HG03196 (cell line): ENCODE measurements around the gene ICOS.

ENCODE experiments used
- ATAC-seq: cut with Tn5 transposase; IDR thresholded peaks from one replicate; pipeline ENCODE4 v1.9.1; 2021; ENCODE audit not compliant: unreplicated experiment

Gene ICOS, protein sequence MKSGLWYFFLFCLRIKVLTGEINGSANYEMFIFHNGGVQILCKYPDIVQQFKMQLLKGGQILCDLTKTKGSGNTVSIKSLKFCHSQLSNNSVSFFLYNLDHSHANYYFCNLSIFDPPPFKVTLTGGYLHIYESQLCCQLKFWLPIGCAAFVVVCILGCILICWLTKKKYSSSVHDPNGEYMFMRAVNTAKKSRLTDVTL

DNA sequence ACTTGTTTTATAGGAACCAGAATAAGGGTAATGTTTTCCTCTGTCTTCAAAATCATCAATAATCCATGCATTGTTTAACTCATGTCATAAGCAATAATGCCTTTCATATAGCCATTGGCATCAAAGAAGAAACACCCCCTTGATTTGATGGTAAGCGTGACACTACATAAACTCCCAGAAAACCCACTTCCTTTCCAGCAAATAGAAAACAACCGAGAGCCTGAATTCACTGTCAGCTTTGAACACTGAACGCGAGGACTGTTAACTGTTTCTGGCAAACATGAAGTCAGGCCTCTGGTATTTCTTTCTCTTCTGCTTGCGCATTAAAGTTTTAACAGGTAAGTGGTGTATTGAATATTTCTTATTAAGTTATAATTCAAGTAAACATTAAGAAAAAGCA is at the start of gene ICOS:
Gene ICOS, plus strand, starts transcription at position 229 of the 400 bp plus-strand sequence. Its CDS starts 52 bp downstream, at position 281.
- ATAC-seq: no peak

DNA sequence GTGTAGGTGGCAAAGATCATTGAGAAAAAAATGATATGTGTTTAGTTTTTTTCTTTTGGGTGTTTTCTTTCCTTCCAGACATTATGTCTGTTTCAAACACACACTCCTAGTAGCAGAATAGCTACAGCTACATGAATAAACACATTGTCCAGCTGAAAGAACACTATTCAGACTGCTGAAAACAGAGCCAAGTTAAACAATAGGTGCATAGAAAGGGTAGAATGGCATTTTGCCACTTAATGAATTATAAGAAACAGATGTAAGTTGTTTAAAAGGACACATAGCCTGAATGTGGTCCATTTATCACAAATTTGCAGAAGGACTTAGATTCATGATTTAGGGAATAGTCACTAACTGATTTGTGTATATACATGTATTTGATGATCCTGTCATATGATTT is 48.9 kb upstream of the ICOS start:
- no peak for ATAC-seq

DNA sequence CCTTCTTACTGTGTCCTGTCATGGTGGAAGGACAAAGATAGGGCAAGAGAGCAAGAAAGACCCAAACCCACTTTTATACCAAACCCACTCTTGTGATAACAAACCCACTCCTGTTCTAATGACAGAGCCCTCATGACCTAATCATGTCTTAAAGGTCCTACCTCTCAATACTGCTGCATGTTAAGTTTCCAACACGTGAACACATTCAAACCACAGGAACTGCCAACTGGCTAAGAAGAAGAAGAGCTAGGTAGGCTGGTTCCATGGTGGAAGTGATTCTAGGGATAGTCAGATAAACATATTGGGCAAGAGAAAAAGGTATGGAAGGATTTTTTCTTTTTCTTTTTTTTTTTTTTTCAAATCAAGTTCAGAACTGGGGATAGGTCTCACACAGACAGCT is 47.0 kb upstream of the ICOS start:
- no peak for ATAC-seq

DNA sequence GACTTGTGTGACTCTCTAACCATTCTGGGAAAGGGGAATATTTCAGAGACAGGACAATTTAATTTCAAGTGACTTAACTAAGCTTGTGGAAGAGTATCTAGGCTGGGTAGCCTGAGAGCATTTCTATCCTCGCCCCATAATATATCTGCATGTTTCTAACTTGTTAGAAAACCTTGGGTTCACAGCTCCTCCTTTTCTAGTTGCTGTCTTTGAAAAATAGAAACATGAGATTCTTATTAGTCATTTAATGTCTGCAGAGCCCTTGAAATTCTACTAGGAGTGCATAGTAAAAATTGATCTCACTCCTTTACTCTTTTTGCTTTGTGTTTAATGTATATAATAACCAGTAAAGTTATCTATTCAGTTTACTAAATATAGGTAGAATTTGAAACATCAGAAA is 46.6 kb upstream of the ICOS start:
- ATAC-seq: no peak

DNA sequence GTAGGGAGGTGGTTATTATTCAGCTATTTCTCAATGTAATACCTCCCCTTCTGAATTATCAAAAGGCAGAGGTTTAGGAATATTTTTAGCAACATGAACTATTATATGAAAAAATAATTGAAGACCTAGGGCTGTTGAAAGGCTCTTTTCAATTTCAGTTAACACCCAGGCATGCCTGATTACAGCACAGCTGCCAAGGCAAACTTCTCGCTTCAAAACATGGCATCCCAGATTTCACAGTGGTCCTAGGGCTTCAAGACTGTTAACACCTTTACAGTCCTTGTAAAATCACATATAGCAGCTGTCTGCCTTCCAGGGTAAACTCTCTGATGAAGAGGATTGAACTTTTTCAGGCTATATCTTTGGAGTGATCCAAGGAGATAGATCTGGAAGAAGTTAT is 45.8 kb upstream of the ICOS start:
- ATAC-seq: no peak

DNA sequence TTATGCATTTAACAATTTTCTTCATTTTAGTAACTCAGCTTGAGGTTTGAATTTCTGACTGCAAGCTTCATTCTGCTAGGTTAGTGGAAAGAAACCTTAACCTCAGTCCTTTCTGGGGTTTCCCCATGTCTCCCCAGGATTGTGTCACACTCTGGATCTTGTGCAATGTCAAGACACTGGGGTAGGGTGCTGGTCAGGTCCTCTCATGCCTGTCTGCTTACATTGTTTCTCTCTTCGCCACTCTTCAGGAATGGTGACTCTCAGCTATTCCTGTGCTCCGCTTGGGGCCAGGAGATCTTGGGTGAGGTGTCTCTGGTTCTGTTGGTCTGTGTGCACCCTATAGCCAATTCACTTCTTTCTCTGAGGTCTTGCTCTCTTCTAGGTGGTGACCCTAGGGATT is 45.1 kb upstream of the ICOS start:
- no peak for ATAC-seq

DNA sequence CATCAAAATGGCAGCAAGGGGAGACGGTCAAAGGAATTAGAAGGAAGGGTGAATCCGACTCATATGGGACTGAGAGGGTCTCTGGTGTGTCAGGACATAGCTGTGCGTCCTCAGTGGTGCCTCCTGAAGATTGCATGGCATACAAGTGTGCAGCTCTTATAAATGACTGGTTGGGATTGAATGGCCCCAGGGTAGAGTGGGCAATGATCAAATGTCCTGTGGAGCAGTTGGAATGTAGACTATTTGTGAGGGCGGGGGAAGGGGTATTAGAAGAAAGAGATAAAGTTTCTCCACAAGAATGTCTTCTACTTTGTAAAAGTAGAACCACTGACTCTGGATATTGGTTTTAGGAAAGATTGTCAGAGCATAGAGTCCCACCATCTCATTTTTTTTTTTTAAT is 44.4 kb upstream of the ICOS start:
- no peak for ATAC-seq

DNA sequence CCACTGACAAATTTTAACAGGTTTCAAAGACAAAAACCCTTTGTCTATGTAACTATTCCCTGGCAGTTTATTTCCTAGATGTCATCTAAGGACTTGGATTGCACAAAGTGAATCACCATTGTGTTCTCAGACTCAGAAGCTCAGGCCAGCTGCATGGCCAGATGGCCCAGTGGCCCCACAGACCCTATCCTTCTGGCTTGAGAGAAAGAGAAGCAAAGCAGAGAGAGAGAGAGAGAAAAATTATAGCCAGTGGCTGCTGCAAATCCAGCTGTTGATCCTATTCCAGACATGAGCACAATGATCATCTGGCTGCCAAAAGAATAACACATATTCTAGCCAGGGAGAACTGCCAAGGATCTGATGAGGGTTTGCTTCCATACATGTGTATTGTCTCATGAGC is 43.2 kb upstream of the ICOS start:
- ATAC-seq: no peak

DNA sequence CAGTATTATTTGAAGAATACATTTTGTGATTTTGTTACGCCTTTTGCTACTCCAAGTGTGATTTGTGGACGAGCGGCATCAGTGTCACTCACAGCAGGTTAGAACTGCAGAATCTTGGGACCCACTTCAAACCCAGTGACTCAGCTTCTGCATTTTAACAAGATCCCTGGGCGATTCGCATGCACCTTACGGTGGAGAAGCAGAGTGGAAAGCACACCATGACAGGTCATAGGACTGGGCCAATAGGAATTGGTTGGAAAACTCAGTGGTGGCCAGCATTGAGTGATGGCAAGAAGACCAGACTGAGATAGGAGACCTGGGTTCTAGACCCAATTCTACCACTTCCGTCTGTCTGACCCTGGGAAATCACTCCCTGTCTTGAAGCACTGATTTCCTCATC is 42.7 kb upstream of the ICOS start:
- no peak for ATAC-seq

DNA sequence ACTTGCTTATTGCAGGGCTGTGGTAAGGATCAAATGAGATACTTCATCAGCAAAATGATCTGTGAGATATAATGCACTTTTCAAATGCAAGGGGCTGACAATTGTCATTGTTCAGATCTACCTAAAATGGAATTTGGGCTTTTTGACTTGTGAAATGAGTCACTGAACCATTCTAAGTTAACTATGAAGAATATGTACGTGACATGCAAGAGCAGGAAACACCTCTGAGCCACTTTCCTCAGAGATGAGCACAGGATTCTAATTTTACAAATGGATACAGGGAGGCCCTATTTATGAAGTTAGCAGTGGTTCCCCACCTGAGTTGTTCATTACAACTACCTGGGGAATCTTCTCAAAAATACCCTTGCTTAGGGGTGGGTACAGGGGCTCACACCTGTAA is 42.3 kb upstream of the ICOS start:
- ATAC-seq: no peak

DNA sequence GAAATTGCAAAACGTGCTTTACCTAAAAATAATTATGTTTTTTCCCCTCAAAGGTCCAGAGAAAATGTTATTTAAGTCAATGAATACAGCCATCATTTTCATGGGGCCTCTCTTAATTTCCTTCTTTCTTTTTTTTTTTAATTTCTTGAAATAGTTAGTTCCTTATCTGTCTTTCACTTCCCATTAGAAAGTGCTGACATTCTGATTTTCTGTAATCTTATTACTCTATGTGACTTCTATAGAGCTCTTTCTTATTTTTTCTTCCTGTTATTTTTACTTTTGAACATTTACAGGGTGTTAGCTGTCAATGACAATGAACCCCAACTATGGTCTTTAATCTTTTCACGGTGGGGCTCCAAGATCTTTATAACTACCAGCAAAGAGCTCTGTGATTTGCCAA is 39.0 kb upstream of the ICOS start:
- no peak for ATAC-seq

DNA sequence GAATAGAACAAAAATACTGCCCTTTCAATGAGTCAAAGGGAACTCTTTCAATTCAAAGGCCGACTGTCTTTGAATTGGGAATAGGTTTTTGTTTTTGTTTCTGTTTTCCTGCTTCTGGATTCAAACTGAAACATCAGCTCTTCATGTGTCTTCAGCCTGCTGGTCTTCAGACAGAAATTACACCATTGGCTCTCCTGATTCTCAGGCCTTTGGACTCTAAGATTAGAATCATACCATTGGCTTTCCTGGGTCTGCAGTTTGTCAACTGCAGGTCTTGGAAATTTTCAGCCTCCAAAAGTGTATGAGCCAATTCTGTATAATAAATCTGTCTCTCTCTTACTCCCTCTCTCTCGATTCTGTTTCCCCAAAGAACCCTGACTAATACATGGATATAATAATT is 37.9 kb upstream of the ICOS start:
- ATAC-seq: no peak

DNA sequence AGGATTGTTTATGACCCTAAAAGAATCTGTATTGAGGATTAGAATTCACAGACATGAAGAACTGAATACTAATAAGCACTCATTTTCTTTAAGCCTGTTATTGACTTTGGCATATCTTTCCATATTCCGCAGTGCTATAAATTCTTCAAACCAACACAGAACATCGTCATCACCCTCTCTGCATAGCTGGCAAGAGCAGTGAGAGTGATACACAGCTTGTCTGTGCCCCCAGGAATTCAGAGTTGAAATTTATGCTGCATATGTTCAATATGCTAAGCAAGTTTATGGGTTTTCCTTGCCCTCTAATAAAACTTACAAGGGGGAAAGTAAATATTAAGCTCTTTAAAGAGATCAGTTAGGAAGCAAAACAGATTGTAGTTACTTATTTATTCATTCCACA is 36.3 kb upstream of the ICOS start:
- ATAC-seq: no peak

DNA sequence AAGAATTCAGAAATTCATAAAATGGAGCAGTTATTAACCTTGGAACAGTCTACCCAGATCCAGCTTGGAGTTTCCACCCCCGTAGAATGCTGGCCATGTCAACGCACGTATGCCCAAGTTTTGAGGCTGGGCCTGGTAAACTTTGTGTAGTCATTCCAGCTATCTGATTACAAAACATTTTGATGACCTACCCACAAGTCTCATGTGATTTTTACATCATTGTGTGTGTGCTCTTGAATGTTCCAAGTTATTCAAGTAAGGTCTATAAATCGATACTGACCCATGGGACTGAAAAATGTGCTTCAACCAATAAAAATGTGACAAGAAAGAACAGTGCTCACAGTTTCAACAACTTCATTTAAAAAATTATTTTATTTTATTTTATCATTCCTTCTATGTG is 32.5 kb upstream of the ICOS start:
- ATAC-seq: no peak

DNA sequence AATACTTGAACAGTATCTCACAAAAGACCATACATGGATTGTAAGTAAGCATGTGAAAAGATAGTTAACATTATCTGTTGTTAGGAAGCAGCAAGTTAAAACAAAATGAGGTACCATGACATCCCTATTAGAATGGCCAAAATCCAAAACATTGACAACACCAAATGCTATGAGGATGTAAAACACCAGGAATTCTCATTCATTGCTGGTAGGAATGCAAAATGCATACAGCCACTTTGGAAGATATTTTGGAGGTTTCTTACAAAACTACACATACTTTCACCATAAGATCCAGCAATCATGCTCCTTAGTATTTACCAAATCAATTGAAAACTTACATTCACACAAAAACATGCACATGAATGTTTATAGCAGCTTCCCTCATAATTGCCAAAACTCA is 30.9 kb upstream of the ICOS start:
- ATAC-seq: no peak

DNA sequence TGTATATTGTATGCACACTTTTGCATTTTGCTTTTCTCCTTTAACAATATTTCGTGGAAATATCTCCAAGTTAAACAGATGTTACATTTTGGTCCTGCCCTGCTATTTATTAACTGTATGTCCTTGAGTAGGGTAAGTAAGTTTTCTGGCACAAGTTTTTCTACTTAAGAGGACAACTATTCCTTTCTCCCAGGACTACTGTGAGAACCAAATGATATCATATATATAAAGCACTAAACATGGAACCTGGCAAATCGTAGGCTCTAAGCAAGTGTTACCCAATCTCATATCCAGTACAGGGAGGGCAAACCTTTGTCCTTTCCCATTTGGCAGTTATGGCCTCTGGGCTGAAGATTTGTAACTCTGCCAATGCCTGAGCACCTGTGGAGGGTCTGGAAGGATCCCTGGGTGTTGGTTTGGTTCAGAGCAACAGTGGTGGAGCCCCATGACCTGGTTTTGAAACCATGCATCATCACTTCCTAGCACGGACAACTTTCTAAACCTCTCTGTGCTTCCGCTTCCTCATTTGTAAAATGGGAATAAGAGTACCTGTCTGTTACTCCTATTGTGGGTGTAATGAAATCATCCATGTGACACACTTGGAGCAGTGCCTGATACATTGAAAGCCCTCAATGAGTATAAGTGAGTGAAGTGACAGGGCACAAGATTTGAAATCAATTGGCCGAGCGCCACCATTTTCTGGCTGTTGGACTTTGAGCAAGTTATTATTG is 28.3 kb upstream of the ICOS start:
- no peak for ATAC-seq

DNA sequence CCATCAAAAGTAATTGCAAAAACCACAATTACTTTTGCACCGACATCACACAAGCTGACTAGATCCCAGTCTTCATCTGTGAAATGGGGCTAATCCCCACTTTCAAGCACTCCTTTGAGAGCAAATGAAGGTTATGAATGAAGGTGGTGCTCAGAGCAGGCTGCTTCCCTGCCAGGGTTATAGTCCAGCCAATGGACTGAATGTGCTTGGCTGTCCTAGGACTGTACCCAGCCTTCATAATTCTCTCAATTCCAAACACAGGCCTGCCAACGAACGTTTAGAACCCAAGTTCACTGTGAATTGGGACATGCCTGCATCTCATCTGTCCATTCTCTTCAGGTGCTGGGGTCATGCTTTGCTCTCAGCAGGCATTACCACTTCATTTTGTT is 27.8 kb upstream of the ICOS start:
- no peak for ATAC-seq

DNA sequence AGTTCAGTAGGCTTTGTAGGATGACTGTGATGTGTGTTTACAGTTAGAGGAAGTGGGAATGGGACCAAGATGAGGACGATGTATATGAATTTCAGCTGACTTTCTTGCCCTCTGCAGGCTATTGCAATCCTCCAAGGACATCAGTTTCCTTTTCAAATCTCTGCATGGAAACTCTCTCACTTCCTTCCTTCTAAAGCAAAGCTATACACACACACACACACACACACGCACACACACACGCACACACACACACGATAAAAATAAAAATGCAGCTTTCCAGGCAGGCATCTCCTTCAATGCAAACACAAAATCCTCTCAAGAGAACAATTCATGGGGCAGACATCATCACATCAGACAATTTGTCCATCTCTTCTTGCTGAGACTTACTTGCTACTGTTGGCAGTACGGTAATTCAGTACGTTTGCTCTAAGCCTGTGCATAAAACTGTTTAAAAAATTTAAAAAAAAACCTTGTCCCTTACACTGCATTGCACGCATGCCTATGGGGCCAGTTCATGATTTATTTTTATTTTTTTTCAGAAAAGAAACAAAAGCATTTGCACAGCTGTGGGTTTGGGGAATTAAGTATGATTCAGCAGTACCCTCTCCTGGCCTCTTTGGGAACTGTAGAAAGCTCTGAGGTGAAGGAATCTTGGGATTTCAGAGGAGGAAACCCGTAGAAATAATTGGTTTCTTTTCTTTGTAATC is 27.1 kb upstream of the ICOS start:
- no peak for ATAC-seq

DNA sequence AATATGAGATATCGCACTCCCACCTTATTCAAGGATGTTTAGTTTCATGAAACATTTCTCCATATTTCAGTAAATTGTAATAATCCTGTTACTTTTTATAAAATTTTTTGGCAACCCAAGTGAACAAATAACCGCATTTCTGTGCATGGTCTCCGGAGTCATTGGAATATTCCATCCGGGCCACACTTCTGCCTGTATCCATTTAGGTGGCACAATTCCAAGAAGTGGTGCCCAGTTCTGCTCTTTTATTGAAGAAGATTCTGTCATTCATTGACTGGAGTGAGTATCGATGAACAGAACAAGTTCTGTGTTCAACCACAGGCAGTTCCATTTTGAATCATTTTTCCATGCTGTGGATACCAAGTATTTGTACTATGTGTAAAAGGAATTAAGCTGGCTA is 26.6 kb upstream of the ICOS start:
- ATAC-seq: no peak

DNA sequence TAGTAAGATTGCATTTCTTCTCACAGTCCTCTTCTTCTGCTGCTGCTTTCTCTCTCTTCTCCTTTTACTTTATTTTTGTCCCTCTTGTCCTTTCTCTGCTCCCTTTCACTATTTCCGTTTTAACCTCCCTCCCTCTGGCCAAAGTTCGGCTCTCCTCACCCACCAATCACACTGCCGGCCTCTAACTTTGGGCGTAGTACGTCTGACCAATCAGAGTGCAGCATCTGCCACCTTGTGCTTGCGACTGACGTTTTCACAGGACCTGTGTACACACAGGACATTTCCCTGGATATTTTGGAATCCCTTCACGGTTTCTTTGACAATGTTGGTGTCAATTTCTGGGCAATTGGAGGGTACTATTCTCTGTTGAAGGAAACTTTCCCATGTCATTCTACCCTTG is 22.6 kb upstream of the ICOS start:
- no peak for ATAC-seq

DNA sequence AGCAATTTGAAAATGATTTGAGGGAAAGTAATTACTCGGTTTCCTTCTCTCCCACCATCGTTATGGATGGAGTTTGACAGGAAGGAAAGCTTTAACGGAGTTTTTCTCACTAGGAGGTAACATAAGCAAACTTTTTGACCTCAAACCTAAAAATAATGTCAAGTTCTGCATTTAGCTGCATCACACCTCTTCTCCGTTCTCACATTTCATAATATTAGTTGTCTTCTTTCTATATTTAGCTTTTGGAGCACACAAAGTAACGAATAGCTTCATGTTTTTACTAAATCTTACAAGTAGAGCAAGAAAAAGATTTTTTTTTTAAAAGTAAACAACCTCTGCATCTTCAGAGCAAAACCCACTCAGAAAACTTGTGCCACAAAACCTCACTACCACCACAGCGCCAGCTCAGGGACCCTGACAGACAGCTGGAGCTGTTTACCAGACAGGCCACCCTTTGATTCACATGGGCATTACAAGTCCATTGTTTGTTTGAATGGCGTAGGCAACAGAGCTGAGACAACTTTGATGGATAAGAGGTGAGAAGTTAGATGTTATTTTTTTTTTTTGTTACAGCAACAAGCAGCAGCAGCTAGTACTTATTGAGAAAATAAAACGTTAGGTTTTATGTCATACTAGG is 21.9 kb upstream of the ICOS start:
- no peak for ATAC-seq

DNA sequence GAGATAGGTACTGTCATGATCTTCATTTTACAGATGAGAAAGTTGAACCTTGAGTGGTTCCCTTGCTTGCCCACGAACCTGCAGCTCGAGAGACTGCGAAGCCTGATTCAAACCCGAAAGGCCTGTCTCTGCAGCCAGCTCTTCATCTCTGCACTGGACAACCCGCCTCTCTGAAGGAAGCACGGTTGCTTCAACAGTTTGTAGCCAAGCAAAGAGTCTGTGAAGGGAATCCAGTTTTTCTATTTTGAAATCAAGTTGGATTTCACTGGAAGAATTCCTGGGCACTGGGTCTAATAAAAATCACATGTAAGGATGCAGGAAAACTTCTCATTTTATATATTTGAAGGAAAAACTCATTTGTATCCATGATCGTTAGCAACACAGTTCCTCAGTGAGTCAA is 21.3 kb upstream of the ICOS start:
- no peak for ATAC-seq
